ENCODE data around the gene MRM1.

DNA sequence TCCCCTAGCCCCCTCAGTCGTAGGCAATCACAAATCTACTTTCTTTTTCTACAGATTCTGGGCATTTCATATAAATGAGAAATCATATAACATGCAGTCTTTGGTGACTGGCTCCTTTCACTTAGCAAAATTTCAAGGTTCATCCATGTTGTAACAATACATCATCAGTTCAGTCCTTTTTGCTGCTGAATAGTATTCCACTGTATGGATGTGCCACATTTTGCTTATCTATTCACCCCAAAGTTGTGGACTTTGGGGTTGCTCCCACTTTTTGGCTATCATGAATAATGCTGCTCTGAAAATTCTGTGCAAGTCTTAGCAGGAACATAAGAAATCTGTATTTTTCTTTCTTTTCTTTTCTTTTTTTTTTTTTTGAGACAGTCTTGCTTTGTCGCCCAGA, 39.0 kb downstream of the MRM1 start:
- TF ChIP-seq, protein P1, sequence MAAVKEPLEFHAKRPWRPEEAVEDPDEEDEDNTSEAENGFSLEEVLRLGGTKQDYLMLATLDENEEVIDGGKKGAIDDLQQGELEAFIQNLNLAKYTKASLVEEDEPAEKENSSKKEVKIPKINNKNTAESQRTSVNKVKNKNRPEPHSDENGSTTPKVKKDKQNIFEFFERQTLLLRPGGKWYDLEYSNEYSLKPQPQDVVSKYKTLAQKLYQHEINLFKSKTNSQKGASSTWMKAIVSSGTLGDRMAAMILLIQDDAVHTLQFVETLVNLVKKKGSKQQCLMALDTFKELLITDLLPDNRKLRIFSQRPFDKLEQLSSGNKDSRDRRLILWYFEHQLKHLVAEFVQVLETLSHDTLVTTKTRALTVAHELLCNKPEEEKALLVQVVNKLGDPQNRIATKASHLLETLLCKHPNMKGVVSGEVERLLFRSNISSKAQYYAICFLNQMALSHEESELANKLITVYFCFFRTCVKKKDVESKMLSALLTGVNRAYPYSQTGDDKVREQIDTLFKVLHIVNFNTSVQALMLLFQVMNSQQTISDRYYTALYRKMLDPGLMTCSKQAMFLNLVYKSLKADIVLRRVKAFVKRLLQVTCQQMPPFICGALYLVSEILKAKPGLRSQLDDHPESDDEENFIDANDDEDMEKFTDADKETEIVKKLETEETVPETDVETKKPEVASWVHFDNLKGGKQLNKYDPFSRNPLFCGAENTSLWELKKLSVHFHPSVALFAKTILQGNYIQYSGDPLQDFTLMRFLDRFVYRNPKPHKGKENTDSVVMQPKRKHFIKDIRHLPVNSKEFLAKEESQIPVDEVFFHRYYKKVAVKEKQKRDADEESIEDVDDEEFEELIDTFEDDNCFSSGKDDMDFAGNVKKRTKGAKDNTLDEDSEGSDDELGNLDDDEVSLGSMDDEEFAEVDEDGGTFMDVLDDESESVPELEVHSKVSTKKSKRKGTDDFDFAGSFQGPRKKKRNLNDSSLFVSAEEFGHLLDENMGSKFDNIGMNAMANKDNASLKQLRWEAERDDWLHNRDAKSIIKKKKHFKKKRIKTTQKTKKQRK (IDR thresholded peaks at IDR 0.05; ENCODE audit: borderline replicate concordance, low read depth, low read length), result no peak
- TF ChIP-seq, protein P2, sequence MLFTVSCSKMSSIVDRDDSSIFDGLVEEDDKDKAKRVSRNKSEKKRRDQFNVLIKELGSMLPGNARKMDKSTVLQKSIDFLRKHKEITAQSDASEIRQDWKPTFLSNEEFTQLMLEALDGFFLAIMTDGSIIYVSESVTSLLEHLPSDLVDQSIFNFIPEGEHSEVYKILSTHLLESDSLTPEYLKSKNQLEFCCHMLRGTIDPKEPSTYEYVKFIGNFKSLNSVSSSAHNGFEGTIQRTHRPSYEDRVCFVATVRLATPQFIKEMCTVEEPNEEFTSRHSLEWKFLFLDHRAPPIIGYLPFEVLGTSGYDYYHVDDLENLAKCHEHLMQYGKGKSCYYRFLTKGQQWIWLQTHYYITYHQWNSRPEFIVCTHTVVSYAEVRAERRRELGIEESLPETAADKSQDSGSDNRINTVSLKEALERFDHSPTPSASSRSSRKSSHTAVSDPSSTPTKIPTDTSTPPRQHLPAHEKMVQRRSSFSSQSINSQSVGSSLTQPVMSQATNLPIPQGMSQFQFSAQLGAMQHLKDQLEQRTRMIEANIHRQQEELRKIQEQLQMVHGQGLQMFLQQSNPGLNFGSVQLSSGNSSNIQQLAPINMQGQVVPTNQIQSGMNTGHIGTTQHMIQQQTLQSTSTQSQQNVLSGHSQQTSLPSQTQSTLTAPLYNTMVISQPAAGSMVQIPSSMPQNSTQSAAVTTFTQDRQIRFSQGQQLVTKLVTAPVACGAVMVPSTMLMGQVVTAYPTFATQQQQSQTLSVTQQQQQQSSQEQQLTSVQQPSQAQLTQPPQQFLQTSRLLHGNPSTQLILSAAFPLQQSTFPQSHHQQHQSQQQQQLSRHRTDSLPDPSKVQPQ (CRISPR knock-in tag; IDR thresholded peaks at IDR 0.05; ENCODE audit: borderline replicate concordance), result no peak
